OCI-LY3 (cell line): Measurements from ENCODE around the gene LDLRAD4.

Experiments
- H2AFZ ChIP-seq: fragments of 200-600, 300-600 bp; shearing (Covaris generic); 2 replicates; pipeline ENCODE4 v1.6.0; 2014; ENCODE audit warnings: antibody characterized with exemption, low read depth, low read length
- H3K27ac ChIP-seq: fragments of 200-600, 300-600 bp; sonication (generic); 2 replicates; pipeline ENCODE4 v1.5.1; 2014; ENCODE audit warnings: mild to moderate bottlenecking, low read length, moderate library complexity, mixed read lengths
- H3K27me3 ChIP-seq: fragments of 200-600, 300-600 bp; sonication (generic); 2 replicates; pipeline ENCODE4 v1.6.1; 2014; ENCODE audit warnings: low read depth, low read length, mixed read lengths
- H3K36me3 ChIP-seq: fragments of 200-600, 300-600 bp; sonication (generic); replicated peaks from 2 replicates; pipeline ENCODE3; 2014; ENCODE audit warnings: low read depth, low read length, mixed read lengths
- H3K4me1 ChIP-seq: fragments of 300-600, 200-600 bp; sonication (generic); 2 replicates; pipeline ENCODE4 v1.6.1; 2014; ENCODE audit warnings: low read length, mixed read lengths
- H3K4me2 ChIP-seq: fragments of 200-600, 300-600 bp; sonication (generic); 2 replicates; pipeline ENCODE4 v1.6.1; 2014; ENCODE audit warnings: low read length, mixed read lengths
- H3K4me3 ChIP-seq: fragments of 300-600, 200-600 bp; sonication (generic); 2 replicates; pipeline ENCODE4 v1.5.1; 2014; ENCODE audit warnings: antibody characterized with exemption, mild to moderate bottlenecking, low read length, moderate library complexity
- H3K79me2 ChIP-seq: fragments of 300-600, 200-600 bp; shearing (Covaris generic); 2 replicates; pipeline ENCODE4 v1.6.1; 2014; ENCODE audit warnings: mild to moderate bottlenecking, low read length, mixed read lengths
- H3K9ac ChIP-seq: fragments of 300-600, 200-600 bp; shearing (Covaris generic); 2 replicates; pipeline ENCODE4 v1.6.0; 2014; ENCODE audit warnings: mild to moderate bottlenecking, low read length, moderate library complexity
- H3K9me3 ChIP-seq: fragments of 200-600, 300-600 bp; shearing (Covaris generic); 2 replicates; pipeline ENCODE4 v1.6.1; 2014; ENCODE audit warnings: low read length, mixed read lengths; ENCODE audit not compliant: insufficient read depth
- H4K20me1 ChIP-seq: fragments of 200-600, 300-600 bp; sonication (generic); 2 replicates; pipeline ENCODE4 v1.6.1; 2016; ENCODE audit warnings: low read length, mixed read lengths; ENCODE audit not compliant: insufficient read depth
- CTCF ChIP-seq: fragments of 200-600, 300-600 bp; sonication (generic); IDR thresholded peaks from 2 replicates; pipeline ENCODE4 v1.5.1; 2014; ENCODE audit warnings: antibody characterized with exemption, low read length, low read depth
- EZH2phosphoT487 ChIP-seq: fragments of 200-600 bp; shearing (Covaris generic); IDR thresholded peaks from 2 replicates; pipeline ENCODE4 v1.6.1; 2018; ENCODE audit warnings: antibody characterized with exemption, mixed run types, low read depth

Gene LDLRAD4

GRCh38 chr18:13616041-13616440, 397.5 kb downstream of the LDLRAD4 start:
- no peak overlapping the region for H3K27ac ChIP-seq
- no peaks in the 10 kb centered on the region for H3K27me3 ChIP-seq
- no peak for TF ChIP-seq CTCF
- TF ChIP-seq EZH2phosphoT487 = no peak
- peaks cover 50% of the 10 kb centered on the region for H3K79me2 ChIP-seq
- H3K4me1 ChIP-seq = peaks cover 65% of the 10 kb centered on the region
- peaks cover 13% of the 10 kb centered on the region; the same call in 1 of the 2 replicates for H3K9me3 ChIP-seq
- peaks cover 18% of the 10 kb centered on the region for H3K36me3 ChIP-seq
- peaks cover 16% of the 10 kb centered on the region; the same call in 1 of the 2 replicates for H4K20me1 ChIP-seq
- peak overlapping the region; percentile 23 for H3K4me2 ChIP-seq
- peak overlapping the region; percentile 8; the same call in 1 of the 2 replicates for H3K9ac ChIP-seq
- H2AFZ ChIP-seq = no peak overlapping the region
- H3K4me3 ChIP-seq = peak overlapping the region; percentile 15; the same call in 1 of the 2 replicates

GRCh38 chr18:13616525-13617035, 398.0 kb downstream of the LDLRAD4 start:
- peaks cover 11% of the 10 kb centered on the region; the same call in 1 of the 2 replicates for H3K9me3 ChIP-seq
- no peak overlapping the region for H3K9ac ChIP-seq
- no peak overlapping the region for H3K4me3 ChIP-seq
- TF ChIP-seq CTCF (no peak), EZH2phosphoT487 (no peak)
- H3K79me2 ChIP-seq = peaks cover 50% of the 10 kb centered on the region
- peaks cover 18% of the 10 kb centered on the region for H3K36me3 ChIP-seq
- no peaks in the 10 kb centered on the region for H3K27me3 ChIP-seq
- H4K20me1 ChIP-seq = peaks cover 16% of the 10 kb centered on the region; the same call in 1 of the 2 replicates
- H3K4me2 ChIP-seq = peak overlapping the region; percentile 23
- no peak overlapping the region for H2AFZ ChIP-seq
- no peak overlapping the region for H3K27ac ChIP-seq
- H3K4me1 ChIP-seq = peaks cover 59% of the 10 kb centered on the region

- no peak for TF ChIP-seq EZH2phosphoT487
- TF ChIP-seq CTCF = no peak
- H3K79me2 ChIP-seq = peaks cover 44% of the 10 kb centered on the region
These were observed 399.4 kb downstream of the LDLRAD4 start for GRCh38 chr18:13617826-13618515.

GRCh38 chr18:13618760-13619438, 400.3 kb downstream of the LDLRAD4 start:
- TF ChIP-seq CTCF (no peak), EZH2phosphoT487 (no peak)
- Histone ChIP-seq H3K79me2 (peaks cover 35% of the 10 kb centered on the region), H3K9me3 (no peaks in the 10 kb centered on the region; the same call in 1 of the 2 replicates), H3K36me3 (peaks cover 18% of the 10 kb centered on the region), H2AFZ (no peak overlapping the region), H3K27me3 (no peaks in the 10 kb centered on the region), H3K4me2 (no peak overlapping the region), H4K20me1 (peaks cover 16% of the 10 kb centered on the region; the same call in 1 of the 2 replicates), H3K27ac (no peak overlapping the region), H3K4me3 (no peak overlapping the region), H3K9ac (no peak overlapping the region), H3K4me1 (peaks cover 41% of the 10 kb centered on the region)

More at GRCh38 chr18:13617826-13618515, 399.4 kb downstream of the LDLRAD4 start:
- Histone ChIP-seq H3K4me2 (no peak overlapping the region; the same call in 1 of the 2 replicates), H3K4me1 (peaks cover 50% of the 10 kb centered on the region), H3K9me3 (peaks cover under 1% of the 10 kb centered on the region; the same call in 1 of the 2 replicates), H3K27ac (no peak overlapping the region), H3K4me3 (no peak overlapping the region), H3K36me3 (peaks cover 18% of the 10 kb centered on the region), H3K27me3 (no peaks in the 10 kb centered on the region), H3K9ac (no peak overlapping the region), H2AFZ (no peak overlapping the region), H4K20me1 (peaks cover 16% of the 10 kb centered on the region; the same call in 1 of the 2 replicates)
